WTC11 (cell line): ENCODE results near the gene MYO9A. TPM values are rescaled to one million over a fixed set of nuclear protein-coding genes. Genes with fewer than 3 reads are reported as not detected.
A peak's percentile ranks its signal among the peaks of the same experiment; 100 is the strongest.

Experiments
- ATAC-seq: fragments of 200-7000 bp; cut with Tn5 transposase; 2 replicates; pipeline ENCODE4 v1.10.0; 2021; ENCODE audit warnings: mild to moderate bottlenecking, moderate library complexity
- CTCF ChIA-PET: fragments of 300-600 bp; sonication (Branson Sonifier 250); formaldehyde crosslinking; loops from one replicate; lab custom pipeline; 2021; ENCODE audit warnings: antibody characterized with exemption; lab: Charles Lee
- POLR2A ChIA-PET: fragments of 350-600 bp; sonication (Branson Sonifier 250); formaldehyde crosslinking; loops from one replicate; lab custom pipeline; 2021; ENCODE audit warnings: antibody characterized with exemption; lab: Charles Lee
- DNase-seq: peaks from one replicate; pipeline ENCODE4 v3.0.0; 2021; ENCODE audit warnings: low spot score
- H3K27ac Mint-ChIP-seq: 2 replicates; pipeline ENCODE4 v1.8.0; 2021; ENCODE audit warnings: mixed read lengths
- H3K27me3 Mint-ChIP-seq: 2 replicates; pipeline ENCODE4 v1.8.0; 2021; ENCODE audit warnings: low read depth, mild to moderate bottlenecking, moderate library complexity, mixed read lengths
- H3K36me3 Mint-ChIP-seq: 2 replicates; pipeline ENCODE4 v1.8.0; 2021; ENCODE audit warnings: mixed read lengths
- H3K4me1 Mint-ChIP-seq: 2 replicates; pipeline ENCODE4 v1.8.0; 2022; ENCODE audit warnings: mixed read lengths
- H3K4me3 Mint-ChIP-seq: 2 replicates; pipeline ENCODE4 v1.8.0; 2021; ENCODE audit warnings: mild to moderate bottlenecking, moderate library complexity, mixed read lengths
- H3K9me3 Mint-ChIP-seq: 2 replicates; pipeline ENCODE4 v1.8.0; 2021; ENCODE audit warnings: mixed read lengths
- AR ChIP-seq: fragments of 250-450 bp; sonication (Bioruptor Pico); IDR thresholded peaks from 2 replicates; pipeline ENCODE4 v1.9.0; 2021; ENCODE audit warnings: mild to moderate bottlenecking
- CBFB ChIP-seq: sonication (generic); formaldehyde crosslinking; IDR thresholded peaks from 2 replicates; pipeline ENCODE4 v1.8.1; 2022; ENCODE audit warnings: mild to moderate bottlenecking, low read depth, missing genetic modification reagents
- CTCF ChIP-seq: fragments of 200-600 bp; IDR thresholded peaks from 2 replicates; pipeline ENCODE4 v1.8.0; 2022; ENCODE audit warnings: antibody characterized with exemption
- E2F4 ChIP-seq: sonication (generic); formaldehyde crosslinking; IDR thresholded peaks from 2 replicates; pipeline ENCODE4 v1.8.1; 2022; ENCODE audit warnings: low read depth, mild to moderate bottlenecking, moderate library complexity, missing genetic modification reagents, borderline replicate concordance
- ESRRA ChIP-seq: sonication (generic); formaldehyde crosslinking; IDR thresholded peaks from 2 replicates; pipeline ENCODE4 v1.8.1; 2022; ENCODE audit warnings: mild to moderate bottlenecking, missing genetic modification reagents, borderline replicate concordance
- HMGA2 ChIP-seq: fragments of 250-450 bp; sonication (Bioruptor Pico); IDR thresholded peaks from 2 replicates; pipeline ENCODE4 v1.4.0; 2021; ENCODE audit warnings: mild to moderate bottlenecking, moderate library complexity
- NFATC4 ChIP-seq: fragments of 250-450 bp; sonication (Bioruptor Pico); IDR thresholded peaks from 2 replicates; pipeline ENCODE4 v1.9.0; 2021; ENCODE audit warnings: mild to moderate bottlenecking
- NR2C2 ChIP-seq: sonication (generic); formaldehyde crosslinking; IDR thresholded peaks from 2 replicates; pipeline ENCODE4 v1.8.0; 2022; ENCODE audit warnings: mild to moderate bottlenecking, missing genetic modification reagents
- OVOL2 ChIP-seq: fragments of 250-450 bp; sonication (Bioruptor Pico); IDR thresholded peaks from 2 replicates; pipeline ENCODE4 v1.9.0; 2021; ENCODE audit warnings: mild to moderate bottlenecking, borderline replicate concordance
- PREB ChIP-seq: sonication (generic); formaldehyde crosslinking; IDR thresholded peaks from 2 replicates; pipeline ENCODE4 v1.8.1; 2022; ENCODE audit warnings: mild to moderate bottlenecking, missing genetic modification reagents, moderate library complexity, borderline replicate concordance
- TEAD1 ChIP-seq: sonication (generic); formaldehyde crosslinking; IDR thresholded peaks from 2 replicates; pipeline ENCODE4 v1.8.0; 2022; ENCODE audit warnings: mild to moderate bottlenecking, missing genetic modification reagents
- TEAD4 ChIP-seq: sonication (generic); formaldehyde crosslinking; IDR thresholded peaks from 2 replicates; pipeline ENCODE4 v1.8.0; 2022; ENCODE audit warnings: mild to moderate bottlenecking, missing genetic modification reagents
- ZBTB21 ChIP-seq: sonication (generic); formaldehyde crosslinking; IDR thresholded peaks from 2 replicates; pipeline ENCODE4 v1.8.1; 2023; ENCODE audit warnings: mild to moderate bottlenecking, missing genetic modification reagents, borderline replicate concordance
- ZMAT4 ChIP-seq: fragments of 250-450 bp; sonication (Bioruptor Pico); IDR thresholded peaks from 2 replicates; pipeline ENCODE4 v1.9.0; 2021; ENCODE audit warnings: mild to moderate bottlenecking
- ZNF138 ChIP-seq: sonication (generic); formaldehyde crosslinking; conservative IDR thresholded peaks from 2 replicates; pipeline ENCODE4 v1.8.1; 2022; ENCODE audit warnings: mild to moderate bottlenecking, moderate library complexity, missing genetic modification reagents
- ZNF317 ChIP-seq: sonication (generic); formaldehyde crosslinking; IDR thresholded peaks from 2 replicates; pipeline ENCODE4 v1.8.1; 2023; ENCODE audit warnings: low read depth, mild to moderate bottlenecking, moderate library complexity, missing genetic modification reagents, borderline replicate concordance
- ZNF425 ChIP-seq: fragments of 250-450 bp; sonication (Bioruptor Pico); conservative IDR thresholded peaks from 2 replicates; pipeline ENCODE4 v1.9.0; 2021; ENCODE audit warnings: mild to moderate bottlenecking
- ZNF671 ChIP-seq: fragments of 250-450 bp; sonication (Bioruptor Pico); IDR thresholded peaks from 2 replicates; pipeline ENCODE4 v1.8.0; 2021; ENCODE audit warnings: mild to moderate bottlenecking
- ZSCAN18 ChIP-seq: fragments of 250-450 bp; sonication (Bioruptor Pico); IDR thresholded peaks from 2 replicates; pipeline ENCODE4 v2.1.2; 2022; ENCODE audit warnings: mild to moderate bottlenecking, moderate library complexity
- total RNA-seq: library from RNA; stranded (reverse); gene quantifications from 3 replicates; pipeline ENCODE4 v1.2.3, GENCODE V29; 2021

The MYO9A gene
- total RNA-seq, 1 experiment from 2014 or later: 23.5 TPM

- POLR2A ChIA-PET: no interaction called here
Measured at GRCh38 chr15:71800835-71801745, 316.9 kb downstream of the MYO9A start.

GRCh38 chr15:71800190-71800589 lies 317.8 kb downstream of the MYO9A start:
- Mint-ChIP-seq H3K4me1 (peaks cover 19% of the 10 kb centered on the region), H3K4me3 (no peak overlapping the region), H3K27me3 (peaks cover 2% of the 10 kb centered on the region; the same call in 1 of the 2 replicates), H3K27ac (no peak overlapping the region), H3K36me3 (no peaks in the 10 kb centered on the region), H3K9me3 (no peaks in the 10 kb centered on the region)
- DNase-seq (no peak), ATAC-seq (no peak)
- POLR2A ChIA-PET: no interaction called here
- CTCF ChIA-PET: interaction anchor here (0.6 to 4.5 kb wide), 11 partner anchors 9 to 414 kb away, joined by 3 to 43 read pairs (median 4); no protein-coding TSS in a partner anchor
- TF ChIP-seq ZMAT4 (no peak), ESRRA (CRISPR knock-in tag) (no peak), ZNF425 (CRISPR knock-in tag) (no peak), NFATC4 (CRISPR knock-in tag) (no peak), ZNF671 (CRISPR knock-in tag) (no peak), ZNF138 (CRISPR knock-in tag) (no peak), AR (CRISPR knock-in tag) (no peak), TEAD4 (CRISPR knock-in tag) (no peak), PREB (CRISPR knock-in tag) (no peak), HMGA2 (CRISPR knock-in tag) (no peak), ZNF317 (CRISPR knock-in tag) (no peak)

More at GRCh38 chr15:71800835-71801745, 316.9 kb downstream of the MYO9A start:
- ATAC-seq: peak; percentile 72
- Mint-ChIP-seq H3K27ac (no peak overlapping the region; the same call in 1 of the 2 replicates), H3K4me3 (no peak overlapping the region), H3K27me3 (peaks cover 2% of the 10 kb centered on the region; the same call in 1 of the 2 replicates), H3K9me3 (no peaks in the 10 kb centered on the region), H3K4me1 (peaks cover 25% of the 10 kb centered on the region)
- CTCF ChIA-PET: interaction anchor here (0.5 to 4.5 kb wide), 18 partner anchors 9 to 414 kb away, joined by 3 to 43 read pairs (median 5); no protein-coding TSS in a partner anchor
- TF ChIP-seq OVOL2 (CRISPR knock-in tag) (no peak), ZBTB21 (CRISPR knock-in tag) (no peak), E2F4 (CRISPR knock-in tag) (no peak), CBFB (CRISPR knock-in tag) (no peak), ZSCAN18 (CRISPR knock-in tag) (no peak), CTCF (peak; percentile 82), NR2C2 (no peak), TEAD1 (CRISPR knock-in tag) (no peak)
- TF ChIP-seq, all 79 proteins: peak for 1
- DNase-seq: peak; percentile 46
- H3K36me3 Mint-ChIP-seq: no peaks in the 10 kb centered on the region
